Measurements from ENCODE around the gene PSMB5. TPM values are rescaled to one million over a fixed set of nuclear protein-coding genes. Genes with fewer than 3 reads are reported as not detected.
A peak's percentile ranks its signal among the peaks of the same experiment; 100 is the strongest.

Gene PSMB5
- total and polyA plus RNA-seq, 2 of the 13 experiments (the other 11 are each of a cell fraction or from before 2014, with no cell fraction given), result 705 to 871 TPM

DNA sequence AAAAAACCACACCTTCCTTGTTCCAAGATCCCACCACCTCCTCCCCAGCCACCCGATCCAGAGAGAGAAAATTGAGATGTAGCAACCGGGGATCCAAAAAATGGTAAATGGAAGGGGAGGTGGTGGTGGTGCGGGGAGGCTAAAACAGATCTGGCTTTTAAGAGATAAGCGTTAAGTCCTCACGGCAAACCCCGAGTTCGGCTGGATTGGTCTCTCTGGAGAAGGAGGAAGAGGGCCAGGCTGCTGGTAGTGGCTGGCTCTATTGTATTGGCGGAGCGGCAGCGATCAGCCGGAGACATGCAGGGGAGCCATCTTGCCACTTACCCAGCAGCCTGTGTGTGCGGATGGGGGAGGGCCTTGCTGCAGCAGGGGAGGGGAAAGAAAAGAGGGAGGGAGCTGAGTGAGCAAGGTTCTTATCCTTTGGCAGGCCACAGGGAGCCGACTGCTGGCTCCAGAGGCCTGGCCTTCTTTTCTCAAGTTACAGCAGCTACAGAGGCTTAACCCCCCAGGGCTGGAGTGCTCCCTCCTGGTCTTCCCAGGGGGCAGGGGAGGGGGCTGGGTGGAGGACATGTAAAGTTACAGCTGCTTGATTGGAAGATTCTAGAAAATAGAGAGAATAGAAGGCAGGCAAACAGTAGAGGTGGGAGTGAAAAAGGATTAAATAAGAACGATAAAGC, 36.7 kb upstream of the PSMB5 start (continued):
- TF ChIP-seq, protein P1, sequence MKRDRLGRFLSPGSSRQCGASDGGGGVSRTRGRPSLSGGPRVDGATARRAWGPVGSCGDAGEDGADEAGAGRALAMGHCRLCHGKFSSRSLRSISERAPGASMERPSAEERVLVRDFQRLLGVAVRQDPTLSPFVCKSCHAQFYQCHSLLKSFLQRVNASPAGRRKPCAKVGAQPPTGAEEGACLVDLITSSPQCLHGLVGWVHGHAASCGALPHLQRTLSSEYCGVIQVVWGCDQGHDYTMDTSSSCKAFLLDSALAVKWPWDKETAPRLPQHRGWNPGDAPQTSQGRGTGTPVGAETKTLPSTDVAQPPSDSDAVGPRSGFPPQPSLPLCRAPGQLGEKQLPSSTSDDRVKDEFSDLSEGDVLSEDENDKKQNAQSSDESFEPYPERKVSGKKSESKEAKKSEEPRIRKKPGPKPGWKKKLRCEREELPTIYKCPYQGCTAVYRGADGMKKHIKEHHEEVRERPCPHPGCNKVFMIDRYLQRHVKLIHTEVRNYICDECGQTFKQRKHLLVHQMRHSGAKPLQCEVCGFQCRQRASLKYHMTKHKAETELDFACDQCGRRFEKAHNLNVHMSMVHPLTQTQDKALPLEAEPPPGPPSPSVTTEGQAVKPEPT (CRISPR knock-in tag; IDR thresholded peaks at IDR 0.05; ENCODE audit: low read depth), result peak; percentile 16; the same call in 1 of the 2 replicates
- TF ChIP-seq EP300 (IDR thresholded peaks at IDR 0.05; ENCODE audit: low read depth in 2 of 2, low read length in 2 of 2), result 0 out of 4 replicates have a peak, but pooled peaks of 1 of the 2 experiments have one; percentile 11
- TF ChIP-seq EP300 (CRISPR knock-in tag; IDR thresholded peaks at IDR 0.05; ENCODE audit: borderline replicate concordance), result peak; percentile 26; the same call in 1 of the 2 replicates
- no peak; the same call in 1 of the 2 replicates for TF ChIP-seq RCOR2 (CRISPR knock-in tag; IDR thresholded peaks at IDR 0.05)
- TF ChIP-seq, protein P2, sequence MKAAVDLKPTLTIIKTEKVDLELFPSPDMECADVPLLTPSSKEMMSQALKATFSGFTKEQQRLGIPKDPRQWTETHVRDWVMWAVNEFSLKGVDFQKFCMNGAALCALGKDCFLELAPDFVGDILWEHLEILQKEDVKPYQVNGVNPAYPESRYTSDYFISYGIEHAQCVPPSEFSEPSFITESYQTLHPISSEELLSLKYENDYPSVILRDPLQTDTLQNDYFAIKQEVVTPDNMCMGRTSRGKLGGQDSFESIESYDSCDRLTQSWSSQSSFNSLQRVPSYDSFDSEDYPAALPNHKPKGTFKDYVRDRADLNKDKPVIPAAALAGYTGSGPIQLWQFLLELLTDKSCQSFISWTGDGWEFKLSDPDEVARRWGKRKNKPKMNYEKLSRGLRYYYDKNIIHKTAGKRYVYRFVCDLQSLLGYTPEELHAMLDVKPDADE (CRISPR knock-in tag; IDR thresholded peaks at IDR 0.05), result no peak
- TF ChIP-seq, protein P3, sequence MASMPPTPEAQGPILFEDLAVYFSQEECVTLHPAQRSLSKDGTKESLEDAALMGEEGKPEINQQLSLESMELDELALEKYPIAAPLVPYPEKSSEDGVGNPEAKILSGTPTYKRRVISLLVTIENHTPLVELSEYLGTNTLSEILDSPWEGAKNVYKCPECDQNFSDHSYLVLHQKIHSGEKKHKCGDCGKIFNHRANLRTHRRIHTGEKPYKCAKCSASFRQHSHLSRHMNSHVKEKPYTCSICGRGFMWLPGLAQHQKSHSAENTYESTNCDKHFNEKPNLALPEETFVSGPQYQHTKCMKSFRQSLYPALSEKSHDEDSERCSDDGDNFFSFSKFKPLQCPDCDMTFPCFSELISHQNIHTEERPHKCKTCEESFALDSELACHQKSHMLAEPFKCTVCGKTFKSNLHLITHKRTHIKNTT (CRISPR knock-in tag; IDR thresholded peaks at IDR 0.05), result no peak
- peak; percentile 70 for TF ChIP-seq MED1 (CRISPR knock-in tag; IDR thresholded peaks at IDR 0.05)
- TF ChIP-seq TGIF2 (CRISPR knock-in tag; IDR thresholded peaks at IDR 0.05), result no peak
- TF ChIP-seq, protein P4, sequence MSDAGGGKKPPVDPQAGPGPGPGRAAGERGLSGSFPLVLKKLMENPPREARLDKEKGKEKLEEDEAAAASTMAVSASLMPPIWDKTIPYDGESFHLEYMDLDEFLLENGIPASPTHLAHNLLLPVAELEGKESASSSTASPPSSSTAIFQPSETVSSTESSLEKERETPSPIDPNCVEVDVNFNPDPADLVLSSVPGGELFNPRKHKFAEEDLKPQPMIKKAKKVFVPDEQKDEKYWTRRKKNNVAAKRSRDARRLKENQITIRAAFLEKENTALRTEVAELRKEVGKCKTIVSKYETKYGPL (CRISPR knock-in tag; IDR thresholded peaks at IDR 0.05), result no peak
- TF ChIP-seq ZBTB8A (CRISPR knock-in tag; IDR thresholded peaks at IDR 0.05; ENCODE audit: borderline replicate concordance, low read depth), result 0 out of 2 replicates have a peak, but pooled peaks have one; percentile 37
- peak; percentile 38 for TF ChIP-seq U2AF1 (optimal IDR thresholded peaks at IDR 0.05; ENCODE audit: low read depth, low read length)
- no peak for TF ChIP-seq CHCHD3 (CRISPR knock-in tag; IDR thresholded peaks at IDR 0.05)
- peak; percentile 93 for TF ChIP-seq ZNF891 (CRISPR knock-in tag; IDR thresholded peaks at IDR 0.05)
- TF ChIP-seq, protein P5, sequence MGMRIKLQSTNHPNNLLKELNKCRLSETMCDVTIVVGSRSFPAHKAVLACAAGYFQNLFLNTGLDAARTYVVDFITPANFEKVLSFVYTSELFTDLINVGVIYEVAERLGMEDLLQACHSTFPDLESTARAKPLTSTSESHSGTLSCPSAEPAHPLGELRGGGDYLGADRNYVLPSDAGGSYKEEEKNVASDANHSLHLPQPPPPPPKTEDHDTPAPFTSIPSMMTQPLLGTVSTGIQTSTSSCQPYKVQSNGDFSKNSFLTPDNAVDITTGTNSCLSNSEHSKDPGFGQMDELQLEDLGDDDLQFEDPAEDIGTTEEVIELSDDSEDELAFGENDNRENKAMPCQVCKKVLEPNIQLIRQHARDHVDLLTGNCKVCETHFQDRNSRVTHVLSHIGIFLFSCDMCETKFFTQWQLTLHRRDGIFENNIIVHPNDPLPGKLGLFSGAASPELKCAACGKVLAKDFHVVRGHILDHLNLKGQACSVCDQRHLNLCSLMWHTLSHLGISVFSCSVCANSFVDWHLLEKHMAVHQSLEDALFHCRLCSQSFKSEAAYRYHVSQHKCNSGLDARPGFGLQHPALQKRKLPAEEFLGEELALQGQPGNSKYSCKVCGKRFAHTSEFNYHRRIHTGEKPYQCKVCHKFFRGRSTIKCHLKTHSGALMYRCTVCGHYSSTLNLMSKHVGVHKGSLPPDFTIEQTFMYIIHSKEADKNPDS (CRISPR knock-in tag; IDR thresholded peaks at IDR 0.05), result no peak
- TF ChIP-seq, protein P6, sequence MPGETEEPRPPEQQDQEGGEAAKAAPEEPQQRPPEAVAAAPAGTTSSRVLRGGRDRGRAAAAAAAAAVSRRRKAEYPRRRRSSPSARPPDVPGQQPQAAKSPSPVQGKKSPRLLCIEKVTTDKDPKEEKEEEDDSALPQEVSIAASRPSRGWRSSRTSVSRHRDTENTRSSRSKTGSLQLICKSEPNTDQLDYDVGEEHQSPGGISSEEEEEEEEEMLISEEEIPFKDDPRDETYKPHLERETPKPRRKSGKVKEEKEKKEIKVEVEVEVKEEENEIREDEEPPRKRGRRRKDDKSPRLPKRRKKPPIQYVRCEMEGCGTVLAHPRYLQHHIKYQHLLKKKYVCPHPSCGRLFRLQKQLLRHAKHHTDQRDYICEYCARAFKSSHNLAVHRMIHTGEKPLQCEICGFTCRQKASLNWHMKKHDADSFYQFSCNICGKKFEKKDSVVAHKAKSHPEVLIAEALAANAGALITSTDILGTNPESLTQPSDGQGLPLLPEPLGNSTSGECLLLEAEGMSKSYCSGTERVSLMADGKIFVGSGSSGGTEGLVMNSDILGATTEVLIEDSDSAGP (CRISPR knock-in tag; IDR thresholded peaks at IDR 0.05; ENCODE audit: borderline replicate concordance), result peak; percentile 90
- TF ChIP-seq, protein P7, sequence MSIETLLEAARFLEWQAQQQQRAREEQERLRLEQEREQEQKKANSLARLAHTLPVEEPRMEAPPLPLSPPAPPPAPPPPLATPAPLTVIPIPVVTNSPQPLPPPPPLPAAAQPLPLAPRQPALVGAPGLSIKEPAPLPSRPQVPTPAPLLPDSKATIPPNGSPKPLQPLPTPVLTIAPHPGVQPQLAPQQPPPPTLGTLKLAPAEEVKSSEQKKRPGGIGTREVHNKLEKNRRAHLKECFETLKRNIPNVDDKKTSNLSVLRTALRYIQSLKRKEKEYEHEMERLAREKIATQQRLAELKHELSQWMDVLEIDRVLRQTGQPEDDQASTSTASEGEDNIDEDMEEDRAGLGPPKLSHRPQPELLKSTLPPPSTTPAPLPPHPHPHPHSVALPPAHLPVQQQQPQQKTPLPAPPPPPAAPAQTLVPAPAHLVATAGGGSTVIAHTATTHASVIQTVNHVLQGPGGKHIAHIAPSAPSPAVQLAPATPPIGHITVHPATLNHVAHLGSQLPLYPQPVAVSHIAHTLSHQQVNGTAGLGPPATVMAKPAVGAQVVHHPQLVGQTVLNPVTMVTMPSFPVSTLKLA (IDR thresholded peaks at IDR 0.05), result no peak
- no peak for TF ChIP-seq ZNF234 (CRISPR knock-in tag; conservative IDR thresholded peaks at IDR 0.05)
